KOPT-K1 (cell line): ENCODE data around the gene NBPF20.
"Not testable (repeated sequence)": the region's sequence is repeated elsewhere in the genome, so short reads cannot be mapped to it uniquely, and the experiment has no call there.

Experiments
- H3K27ac ChIP-seq: fragments of 200-600 bp; sonication (generic); 2 replicates; pipeline ENCODE4 v1.5.1; 2016; ENCODE audit warnings: antibody characterized with exemption, mild to moderate bottlenecking, low read depth, low read length; ENCODE audit not compliant: poor library complexity, severe bottlenecking
- H3K36me3 ChIP-seq: fragments of 200-600 bp; sonication (generic); 2 replicates; pipeline ENCODE4 v1.5.1; 2017; ENCODE audit warnings: antibody characterized with exemption, mild to moderate bottlenecking, low read length, moderate library complexity; ENCODE audit not compliant: insufficient read depth
- H3K9me3 ChIP-seq: fragments of 200-600 bp; sonication (generic); 2 replicates; pipeline ENCODE4 v1.5.1; 2017; ENCODE audit warnings: antibody characterized with exemption, low read length, mild to moderate bottlenecking; ENCODE audit not compliant: insufficient read depth, poor library complexity, severe bottlenecking

NBPF20 gene

GRCh38 chr1:145452506-145452905 is 27.1 kb upstream of the NBPF20 start:
- H3K36me3 ChIP-seq, H3K9me3 ChIP-seq, H3K27ac ChIP-seq: not testable (repeated sequence)

GRCh38 chr1:145451914-145452313 is 26.5 kb upstream of the NBPF20 start:
- not testable (repeated sequence) for H3K36me3 ChIP-seq, H3K27ac ChIP-seq, H3K9me3 ChIP-seq

- not testable (repeated sequence) for H3K27ac ChIP-seq, H3K9me3 ChIP-seq, H3K36me3 ChIP-seq
These were observed 19.8 kb upstream of the NBPF20 start for GRCh38 chr1:145445219-145445618.

GRCh38 chr1:145442340-145442739 is 16.9 kb upstream of the NBPF20 start:
- H3K9me3 ChIP-seq, H3K27ac ChIP-seq, H3K36me3 ChIP-seq: not testable (repeated sequence)

- H3K27ac ChIP-seq, H3K36me3 ChIP-seq: not testable (repeated sequence)
- peaks cover 11% of the 10 kb centered on the region for H3K9me3 ChIP-seq
These were observed 6.2 kb upstream of the NBPF20 start for GRCh38 chr1:145431363-145432256.

- H3K27ac ChIP-seq, H3K36me3 ChIP-seq: not testable (repeated sequence)
- H3K9me3 ChIP-seq = peaks cover 11% of the 10 kb centered on the region
These were observed 5.4 kb upstream of the NBPF20 start for GRCh38 chr1:145430830-145431229.

GRCh38 chr1:145429329-145429728 is 3.9 kb upstream of the NBPF20 start:
- H3K27ac ChIP-seq, H3K36me3 ChIP-seq: not testable (repeated sequence)
- peaks cover 11% of the 10 kb centered on the region for H3K9me3 ChIP-seq

- not testable (repeated sequence) for H3K27ac ChIP-seq, H3K36me3 ChIP-seq
- peaks cover 11% of the 10 kb centered on the region for H3K9me3 ChIP-seq
These were observed 579 bp downstream of the NBPF20 start for GRCh38 chr1:145424612-145425435.

- H3K36me3 ChIP-seq, H3K9me3 ChIP-seq, H3K27ac ChIP-seq: not testable (repeated sequence)
These were observed 10.3 kb downstream of the NBPF20 start for GRCh38 chr1:145415149-145415548.

- not testable (repeated sequence) for H3K36me3 ChIP-seq, H3K27ac ChIP-seq
These were observed 18.1 kb downstream of the NBPF20 start for GRCh38 chr1:145407266-145407665.

GRCh38 chr1:145404949-145405348 is 20.5 kb downstream of the NBPF20 start:
- H3K36me3 ChIP-seq, H3K27ac ChIP-seq, H3K9me3 ChIP-seq: not testable (repeated sequence)

More at GRCh38 chr1:145407266-145407665, 18.1 kb downstream of the NBPF20 start:
- H3K9me3 ChIP-seq = not testable (repeated sequence)

- not testable (repeated sequence) for H3K9me3 ChIP-seq, H3K36me3 ChIP-seq, H3K27ac ChIP-seq
These were observed 24.7 kb downstream of the NBPF20 start for GRCh38 chr1:145400701-145401100.
